ENCODE results near the gene PLXNB3.

DNA sequence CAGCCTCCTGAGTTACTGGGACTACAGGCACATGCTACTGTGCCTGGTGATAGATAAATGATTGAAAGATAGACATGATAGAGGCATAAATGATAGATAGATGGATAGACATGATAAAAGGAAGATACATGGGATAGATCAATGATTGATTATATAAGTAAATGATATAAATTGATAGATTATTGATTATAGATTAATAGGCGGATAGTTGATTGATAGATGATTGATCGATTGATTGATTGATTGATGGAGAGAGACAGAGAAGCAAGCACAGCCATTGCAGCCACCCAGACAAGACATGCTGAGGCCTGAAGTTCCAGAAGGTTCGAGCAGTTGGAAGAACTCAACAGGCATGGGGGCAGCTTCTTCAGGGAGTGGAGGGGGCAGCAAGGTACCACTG is 17.7 kb upstream of the PLXNB3 start:
- TF ChIP-seq, protein P1, sequence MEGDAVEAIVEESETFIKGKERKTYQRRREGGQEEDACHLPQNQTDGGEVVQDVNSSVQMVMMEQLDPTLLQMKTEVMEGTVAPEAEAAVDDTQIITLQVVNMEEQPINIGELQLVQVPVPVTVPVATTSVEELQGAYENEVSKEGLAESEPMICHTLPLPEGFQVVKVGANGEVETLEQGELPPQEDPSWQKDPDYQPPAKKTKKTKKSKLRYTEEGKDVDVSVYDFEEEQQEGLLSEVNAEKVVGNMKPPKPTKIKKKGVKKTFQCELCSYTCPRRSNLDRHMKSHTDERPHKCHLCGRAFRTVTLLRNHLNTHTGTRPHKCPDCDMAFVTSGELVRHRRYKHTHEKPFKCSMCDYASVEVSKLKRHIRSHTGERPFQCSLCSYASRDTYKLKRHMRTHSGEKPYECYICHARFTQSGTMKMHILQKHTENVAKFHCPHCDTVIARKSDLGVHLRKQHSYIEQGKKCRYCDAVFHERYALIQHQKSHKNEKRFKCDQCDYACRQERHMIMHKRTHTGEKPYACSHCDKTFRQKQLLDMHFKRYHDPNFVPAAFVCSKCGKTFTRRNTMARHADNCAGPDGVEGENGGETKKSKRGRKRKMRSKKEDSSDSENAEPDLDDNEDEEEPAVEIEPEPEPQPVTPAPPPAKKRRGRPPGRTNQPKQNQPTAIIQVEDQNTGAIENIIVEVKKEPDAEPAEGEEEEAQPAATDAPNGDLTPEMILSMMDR (IDR thresholded peaks at IDR 0.05; ENCODE audit: low read depth, low read length, missing input control): no peak
- TF ChIP-seq, protein P2, sequence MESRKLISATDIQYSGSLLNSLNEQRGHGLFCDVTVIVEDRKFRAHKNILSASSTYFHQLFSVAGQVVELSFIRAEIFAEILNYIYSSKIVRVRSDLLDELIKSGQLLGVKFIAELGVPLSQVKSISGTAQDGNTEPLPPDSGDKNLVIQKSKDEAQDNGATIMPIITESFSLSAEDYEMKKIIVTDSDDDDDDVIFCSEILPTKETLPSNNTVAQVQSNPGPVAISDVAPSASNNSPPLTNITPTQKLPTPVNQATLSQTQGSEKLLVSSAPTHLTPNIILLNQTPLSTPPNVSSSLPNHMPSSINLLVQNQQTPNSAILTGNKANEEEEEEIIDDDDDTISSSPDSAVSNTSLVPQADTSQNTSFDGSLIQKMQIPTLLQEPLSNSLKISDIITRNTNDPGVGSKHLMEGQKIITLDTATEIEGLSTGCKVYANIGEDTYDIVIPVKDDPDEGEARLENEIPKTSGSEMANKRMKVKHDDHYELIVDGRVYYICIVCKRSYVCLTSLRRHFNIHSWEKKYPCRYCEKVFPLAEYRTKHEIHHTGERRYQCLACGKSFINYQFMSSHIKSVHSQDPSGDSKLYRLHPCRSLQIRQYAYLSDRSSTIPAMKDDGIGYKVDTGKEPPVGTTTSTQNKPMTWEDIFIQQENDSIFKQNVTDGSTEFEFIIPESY (IDR thresholded peaks at IDR 0.05): no peak
- TF ChIP-seq, protein P3, sequence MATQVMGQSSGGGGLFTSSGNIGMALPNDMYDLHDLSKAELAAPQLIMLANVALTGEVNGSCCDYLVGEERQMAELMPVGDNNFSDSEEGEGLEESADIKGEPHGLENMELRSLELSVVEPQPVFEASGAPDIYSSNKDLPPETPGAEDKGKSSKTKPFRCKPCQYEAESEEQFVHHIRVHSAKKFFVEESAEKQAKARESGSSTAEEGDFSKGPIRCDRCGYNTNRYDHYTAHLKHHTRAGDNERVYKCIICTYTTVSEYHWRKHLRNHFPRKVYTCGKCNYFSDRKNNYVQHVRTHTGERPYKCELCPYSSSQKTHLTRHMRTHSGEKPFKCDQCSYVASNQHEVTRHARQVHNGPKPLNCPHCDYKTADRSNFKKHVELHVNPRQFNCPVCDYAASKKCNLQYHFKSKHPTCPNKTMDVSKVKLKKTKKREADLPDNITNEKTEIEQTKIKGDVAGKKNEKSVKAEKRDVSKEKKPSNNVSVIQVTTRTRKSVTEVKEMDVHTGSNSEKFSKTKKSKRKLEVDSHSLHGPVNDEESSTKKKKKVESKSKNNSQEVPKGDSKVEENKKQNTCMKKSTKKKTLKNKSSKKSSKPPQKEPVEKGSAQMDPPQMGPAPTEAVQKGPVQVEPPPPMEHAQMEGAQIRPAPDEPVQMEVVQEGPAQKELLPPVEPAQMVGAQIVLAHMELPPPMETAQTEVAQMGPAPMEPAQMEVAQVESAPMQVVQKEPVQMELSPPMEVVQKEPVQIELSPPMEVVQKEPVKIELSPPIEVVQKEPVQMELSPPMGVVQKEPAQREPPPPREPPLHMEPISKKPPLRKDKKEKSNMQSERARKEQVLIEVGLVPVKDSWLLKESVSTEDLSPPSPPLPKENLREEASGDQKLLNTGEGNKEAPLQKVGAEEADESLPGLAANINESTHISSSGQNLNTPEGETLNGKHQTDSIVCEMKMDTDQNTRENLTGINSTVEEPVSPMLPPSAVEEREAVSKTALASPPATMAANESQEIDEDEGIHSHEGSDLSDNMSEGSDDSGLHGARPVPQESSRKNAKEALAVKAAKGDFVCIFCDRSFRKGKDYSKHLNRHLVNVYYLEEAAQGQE (IDR thresholded peaks at IDR 0.05): no peak
- TF ChIP-seq, protein P4, sequence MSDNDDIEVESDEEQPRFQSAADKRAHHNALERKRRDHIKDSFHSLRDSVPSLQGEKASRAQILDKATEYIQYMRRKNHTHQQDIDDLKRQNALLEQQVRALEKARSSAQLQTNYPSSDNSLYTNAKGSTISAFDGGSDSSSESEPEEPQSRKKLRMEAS (IDR thresholded peaks at IDR 0.05): no peak
- TF ChIP-seq, protein P5, sequence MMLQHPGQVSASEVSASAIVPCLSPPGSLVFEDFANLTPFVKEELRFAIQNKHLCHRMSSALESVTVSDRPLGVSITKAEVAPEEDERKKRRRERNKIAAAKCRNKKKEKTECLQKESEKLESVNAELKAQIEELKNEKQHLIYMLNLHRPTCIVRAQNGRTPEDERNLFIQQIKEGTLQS (IDR thresholded peaks at IDR 0.05): no peak
- TF ChIP-seq EGR1 (IDR thresholded peaks at IDR 0.05; ENCODE audit: low read depth in 2 of 2) (no peak), JUND (IDR thresholded peaks at IDR 0.05) (no peak), RAD21 (IDR thresholded peaks at IDR 0.05) (no peak)
